ENCODE data around the gene GFOD1. TPM values are rescaled to one million over a fixed set of nuclear protein-coding genes. Genes with fewer than 3 reads are reported as not detected.
"Not testable (repeated sequence)": the region's sequence is repeated elsewhere in the genome, so short reads cannot be mapped to it uniquely, and the experiment has no call there.

The GFOD1 gene
- total RNA-seq, 1 donor from 2014 or later = 14.5 TPM

GRCh38 chr6:13438126-13438525, 49.3 kb downstream of the GFOD1 start:
- no peak for DNase-seq

- no peak for DNase-seq
Observed at GRCh38 chr6:13437218-13437996, 50.0 kb downstream of the GFOD1 start.

- DNase-seq = no peak
Observed at GRCh38 chr6:13436399-13437217, 50.8 kb downstream of the GFOD1 start.

GRCh38 chr6:13435477-13436246, 51.7 kb downstream of the GFOD1 start:
- DNase-seq = no peak

- DNase-seq = no peak
Observed at GRCh38 chr6:13434777-13435176, 52.6 kb downstream of the GFOD1 start.

GRCh38 chr6:13434135-13434775, 53.1 kb downstream of the GFOD1 start:
- DNase-seq = not testable (repeated sequence)

- no peak for DNase-seq
Observed at GRCh38 chr6:13433709-13434121, 53.7 kb downstream of the GFOD1 start.

GRCh38 chr6:13432526-13433184, 54.7 kb downstream of the GFOD1 start:
- no peak for DNase-seq

GRCh38 chr6:13431861-13432465, 55.4 kb downstream of the GFOD1 start:
- no peak for DNase-seq

GRCh38 chr6:13431059-13431656, 56.2 kb downstream of the GFOD1 start:
- no peak for DNase-seq

GRCh38 chr6:13429406-13429753, 58.0 kb downstream of the GFOD1 start:
- DNase-seq = no peak

GRCh38 chr6:13428583-13429405, 58.6 kb downstream of the GFOD1 start:
- DNase-seq = no peak

GRCh38 chr6:13427801-13428582, 59.4 kb downstream of the GFOD1 start:
- no peak for DNase-seq

GRCh38 chr6:13427316-13427715, 60.1 kb downstream of the GFOD1 start:
- DNase-seq = no peak

GRCh38 chr6:13425943-13426931, 61.2 kb downstream of the GFOD1 start:
- DNase-seq = no peak

- no peak for DNase-seq
Observed at GRCh38 chr6:13425270-13425873, 62.0 kb downstream of the GFOD1 start.

- no peak for DNase-seq
Observed at GRCh38 chr6:13423252-13423651, 64.1 kb downstream of the GFOD1 start.

All from skin of body (tissue), 2 donors.